Activated T-helper 9 cell treated with anti-CD3 and anti-CD28 coated beads, Interleukin-2, amount 50 U/mL, for 16 hours (primary cell): ENCODE data around the gene ARAP3.

Experiments used
- DNase-seq: peaks from one replicate; pipeline ENCODE4 v3.0.0-alpha.2; 2020; ENCODE audit warnings: low read depth

Gene ARAP3

GRCh38 chr5:141641634-141642267, 40.3 kb downstream of the ARAP3 start:
- DNase-seq, result no peak

- no peak for DNase-seq
Measured at GRCh38 chr5:141640698-141641097, 41.3 kb downstream of the ARAP3 start.

- no peak for DNase-seq
Measured at GRCh38 chr5:141640051-141640415, 42.0 kb downstream of the ARAP3 start.

GRCh38 chr5:141639357-141640050, 42.5 kb downstream of the ARAP3 start:
- DNase-seq, result no peak

GRCh38 chr5:141638771-141639170, 43.3 kb downstream of the ARAP3 start:
- DNase-seq, result no peak

GRCh38 chr5:141637767-141638419, 44.1 kb downstream of the ARAP3 start:
- peak; percentile 37 for DNase-seq

GRCh38 chr5:141637123-141637766, 44.8 kb downstream of the ARAP3 start:
- DNase-seq, result peak; percentile 54

- peak; percentile 92 for DNase-seq
Measured at GRCh38 chr5:141636413-141637122, 45.5 kb downstream of the ARAP3 start, which contains the start of the genes HDAC3 and RELL2. Gene HDAC3 (minus strand): TSS chr5:141636849. CDS start chr5:141636790, 59 bp downstream. Gene RELL2 (plus strand): TSS chr5:141636997. CDS start chr5:141638226, 1,229 bp downstream.

- no peak for DNase-seq
Measured at GRCh38 chr5:141636106-141636412, 46.0 kb downstream of the ARAP3 start.

GRCh38 chr5:141635646-141636045, 46.4 kb downstream of the ARAP3 start:
- DNase-seq, result no peak

- DNase-seq, result no peak
Measured at GRCh38 chr5:141634720-141635119, 47.3 kb downstream of the ARAP3 start.

GRCh38 chr5:141633871-141634561, 48.0 kb downstream of the ARAP3 start:
- no peak for DNase-seq

GRCh38 chr5:141632650-141633049, 49.4 kb downstream of the ARAP3 start:
- no peak for DNase-seq

GRCh38 chr5:141630570-141631140, 51.4 kb downstream of the ARAP3 start:
- no peak for DNase-seq

GRCh38 chr5:141628175-141628788, 53.7 kb downstream of the ARAP3 start:
- no peak for DNase-seq

- DNase-seq, result no peak
Measured at GRCh38 chr5:141623611-141624010, 58.4 kb downstream of the ARAP3 start.

GRCh38 chr5:141623186-141623585, 58.8 kb downstream of the ARAP3 start:
- DNase-seq, result no peak

- DNase-seq, result peak; percentile 98
Measured at GRCh38 chr5:141618804-141619554, 63.1 kb downstream of the ARAP3 start, which contains the start of gene DIAPH1. Gene DIAPH1 (minus strand): TSS chr5:141619000. CDS start chr5:141618914, 86 bp downstream.

- peak; percentile 37 for DNase-seq
Measured at GRCh38 chr5:141618030-141618803, 63.8 kb downstream of the ARAP3 start.
